ENCODE measurements around the gene PEX19.

PEX19 gene

DNA sequence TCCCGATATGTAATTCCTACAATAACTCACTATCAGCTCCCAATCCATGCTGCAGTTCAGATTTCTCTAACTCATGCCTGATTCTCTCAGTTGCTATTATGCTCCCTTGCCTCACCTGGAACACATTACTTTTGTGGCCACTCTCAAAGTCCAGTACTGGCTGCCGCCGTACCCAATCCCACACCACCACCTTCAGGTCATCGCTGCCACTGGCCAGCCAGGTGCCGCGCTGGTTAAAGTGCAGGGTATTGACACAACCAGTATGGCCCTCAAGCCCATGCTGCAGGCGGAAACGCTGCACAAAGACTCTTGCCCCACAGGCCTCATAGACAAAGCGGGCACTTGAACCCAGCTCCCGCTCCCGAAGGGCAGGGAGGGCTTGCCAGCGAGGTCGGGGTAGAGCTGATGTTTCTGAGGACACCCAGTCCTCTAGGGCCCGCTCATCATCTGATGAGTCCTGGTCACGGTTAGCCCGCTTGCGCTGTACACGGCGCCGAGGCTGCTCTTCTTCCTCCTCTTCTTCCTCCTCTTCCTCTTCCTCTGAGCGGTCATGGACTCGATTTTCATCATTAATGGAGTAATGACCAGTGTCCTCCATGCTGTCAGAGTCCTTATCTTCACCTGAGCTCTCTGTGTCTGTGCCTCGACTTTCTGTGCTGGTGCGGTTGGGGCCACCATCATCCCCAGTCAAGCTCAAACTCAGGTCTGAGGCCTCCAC lies 45.2 kb downstream of the PEX19 start:
- no peak for DNase-seq (ENCODE audit: low read depth)

DNA sequence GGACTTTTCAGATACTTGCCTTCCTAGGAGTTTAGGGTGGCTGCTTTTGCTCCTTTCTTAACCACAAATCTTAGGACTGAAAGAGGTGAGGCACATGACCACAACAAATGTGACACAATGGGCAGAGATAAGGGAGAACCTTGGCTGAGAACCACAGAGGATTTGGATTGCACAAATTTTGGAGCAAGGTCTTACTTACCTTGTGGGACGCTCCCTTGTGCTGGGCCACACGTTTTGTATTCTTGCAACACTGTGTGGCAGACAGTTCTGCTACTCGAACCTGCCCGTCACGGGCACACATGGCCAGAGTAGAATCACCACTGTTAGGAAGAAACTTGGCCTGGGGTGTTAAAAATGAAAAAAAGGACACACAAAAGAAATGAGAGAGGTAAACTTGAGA lies 46.5 kb downstream of the PEX19 start:
- no peak for DNase-seq (ENCODE audit: low read depth)

DNA sequence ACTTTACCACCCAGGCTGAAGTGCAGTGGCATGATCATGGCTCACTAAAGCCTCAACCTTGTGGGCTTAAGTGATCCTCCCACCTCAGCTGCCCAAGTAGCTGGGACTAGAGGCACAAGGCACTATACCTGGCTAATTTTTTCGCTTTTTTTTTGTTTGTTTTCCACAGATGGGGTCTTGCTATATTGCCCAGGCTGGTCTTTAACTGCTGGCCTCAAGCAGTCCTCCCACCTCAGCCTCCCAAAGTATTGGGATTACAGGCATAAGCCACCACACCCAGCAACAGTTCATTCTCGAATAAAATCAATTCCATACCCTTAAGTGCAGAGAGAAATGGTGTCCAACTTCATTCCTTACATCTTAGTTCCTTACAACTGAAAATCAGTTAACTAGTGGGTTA lies 47.4 kb downstream of the PEX19 start:
- no peak for DNase-seq (ENCODE audit: low read depth)

DNA sequence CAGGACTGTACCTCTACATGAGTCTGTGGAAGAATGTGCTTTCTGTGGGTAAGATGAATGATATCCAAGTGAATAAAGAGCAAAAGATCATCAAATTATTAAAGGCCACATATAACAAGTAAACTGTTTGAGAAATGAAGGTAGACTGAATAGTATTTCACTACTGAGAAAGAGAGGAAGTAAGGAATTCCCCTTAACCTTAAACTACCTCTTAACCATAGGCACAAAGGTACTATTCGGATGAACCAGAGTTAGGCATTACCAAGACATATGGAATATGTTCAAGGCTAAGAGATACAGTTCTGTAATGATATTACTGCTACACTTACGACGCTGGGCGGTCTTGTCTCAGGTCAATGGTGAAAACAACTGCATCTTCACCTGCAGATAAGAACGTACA lies 48.1 kb downstream of the PEX19 start:
- no peak for DNase-seq (ENCODE audit: low read depth)

DNA sequence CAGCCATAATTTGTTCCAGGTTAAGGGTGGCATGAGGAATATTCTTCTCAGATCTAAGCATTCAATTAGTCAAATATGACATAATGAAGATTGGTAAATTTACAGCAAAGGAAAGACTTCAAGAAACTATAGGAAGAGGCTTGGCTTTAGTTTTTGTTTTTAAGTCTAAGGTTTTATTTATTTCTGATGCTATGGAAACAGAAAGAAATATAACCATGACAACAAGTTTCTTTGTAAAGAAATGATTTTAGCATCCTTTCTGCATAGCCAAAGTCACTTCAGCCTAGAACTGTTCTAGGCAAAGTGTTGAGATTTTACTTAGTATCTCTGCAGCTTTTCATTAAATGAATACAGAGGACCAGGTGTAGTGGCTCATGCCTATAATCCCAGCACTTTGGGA lies 52.0 kb downstream of the PEX19 start:
- DNase-seq (ENCODE audit: low read depth), result no peak

DNA sequence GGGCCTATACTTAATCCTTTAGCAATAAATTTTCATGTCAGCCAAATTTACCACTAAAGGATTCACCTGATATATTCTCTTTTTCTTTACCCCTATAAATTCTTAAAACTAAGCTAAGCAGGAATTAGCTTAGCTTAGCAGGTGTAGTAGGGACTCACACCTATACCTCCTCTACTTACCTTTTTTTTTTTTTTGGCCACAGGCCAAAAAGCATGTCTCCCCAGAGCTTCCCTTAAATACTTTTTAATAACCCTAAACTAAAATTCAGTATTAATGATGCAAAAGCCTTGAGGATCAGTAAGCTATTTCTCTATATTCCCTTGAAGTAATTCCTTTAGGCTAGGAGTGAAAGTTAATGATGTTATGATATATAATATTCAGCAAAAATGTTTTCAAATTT lies 56.5 kb downstream of the PEX19 start:
- no peak for DNase-seq (ENCODE audit: low read depth)

DNA sequence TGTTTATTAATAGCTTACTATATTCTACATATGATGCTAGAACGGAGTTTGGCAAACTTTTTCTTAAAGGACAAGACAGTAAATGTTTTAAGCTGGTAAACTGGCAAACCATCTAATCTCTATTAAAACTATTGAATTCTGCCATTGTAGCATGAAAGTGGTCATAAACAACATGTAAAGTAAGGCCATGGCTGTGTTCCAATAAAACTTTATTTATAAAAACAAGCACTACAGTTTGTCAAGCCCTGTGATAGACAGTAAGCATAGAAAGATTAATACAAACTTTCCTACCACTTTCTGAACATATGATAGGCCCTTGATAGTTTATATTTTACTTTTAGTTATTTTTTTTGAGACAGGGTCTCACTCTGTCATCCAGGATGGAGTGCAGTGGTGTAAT lies 57.4 kb downstream of the PEX19 start:
- DNase-seq (ENCODE audit: low read depth), result no peak

DNA sequence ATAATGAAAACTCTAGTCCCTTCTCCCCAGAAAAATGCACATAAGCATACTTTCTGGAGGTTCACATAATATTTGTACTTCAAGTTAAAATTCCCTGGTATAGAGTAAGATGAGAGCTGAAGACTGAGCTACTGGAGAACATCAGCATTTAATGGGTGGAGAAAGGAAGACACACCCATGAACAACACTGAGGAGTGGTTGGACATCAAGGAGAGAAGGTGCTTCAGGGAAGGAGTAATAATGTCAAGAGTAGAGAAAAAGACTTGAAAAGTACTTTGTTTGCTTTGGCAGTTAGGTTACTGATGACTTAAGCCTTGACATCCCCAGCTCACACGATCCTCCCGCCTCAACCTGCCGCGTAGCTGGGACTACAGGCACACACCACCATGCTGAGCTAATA lies 57.9 kb downstream of the PEX19 start:
- DNase-seq (ENCODE audit: low read depth), result no peak

All from activated T-cell treated with anti-CD3 and anti-CD28 coated beads for 48 hours (primary cell).